Stimulated activated naive CD8-positive, alpha-beta T cell treated with anti-CD3 and anti-CD28 coated beads, Interleukin-15, amount 100 ng/mL, for 72 hours (primary cell): ENCODE data around the gene INPP5D.
"Not testable (repeated sequence)": the region's sequence is repeated elsewhere in the genome, so short reads cannot be mapped to it uniquely, and the experiment has no call there.

Experiments used
- ATAC-seq: fragments of 150-1000 bp; cut with Tn5 transposase; 2 replicates; pipeline ENCODE4 v1.10.0; 2021; ENCODE audit warnings: mild to moderate bottlenecking, moderate library complexity
- DNase-seq, 2 donors: peaks; one replicate each; pipeline ENCODE4 v3.0.0; 2021 to 2022
- H3K27ac Mint-ChIP-seq, 2 donors: one replicate each; pipeline ENCODE4 v1.8.0; 2022; ENCODE audit warnings: mild to moderate bottlenecking in 2 of 2, mixed read lengths in 2 of 2, moderate library complexity in 2 of 2
- H3K27me3 Mint-ChIP-seq: one replicate; pipeline ENCODE4 v1.8.0; 2022; ENCODE audit warnings: mixed read lengths
- H3K4me1 Mint-ChIP-seq: one replicate; pipeline ENCODE4 v1.8.0; 2022; ENCODE audit warnings: mild to moderate bottlenecking, mixed read lengths
- H3K4me3 Mint-ChIP-seq, 2 donors: one replicate each; pipeline ENCODE4 v1.8.0; 2022; ENCODE audit warnings: mild to moderate bottlenecking in 2 of 2, mixed read lengths in 2 of 2, moderate library complexity in 1 of 2
- H3K9me3 Mint-ChIP-seq, 2 donors: one replicate each; pipeline ENCODE4 v1.8.0; 2022; ENCODE audit warnings: mixed read lengths in 2 of 2

The INPP5D gene

DNA sequence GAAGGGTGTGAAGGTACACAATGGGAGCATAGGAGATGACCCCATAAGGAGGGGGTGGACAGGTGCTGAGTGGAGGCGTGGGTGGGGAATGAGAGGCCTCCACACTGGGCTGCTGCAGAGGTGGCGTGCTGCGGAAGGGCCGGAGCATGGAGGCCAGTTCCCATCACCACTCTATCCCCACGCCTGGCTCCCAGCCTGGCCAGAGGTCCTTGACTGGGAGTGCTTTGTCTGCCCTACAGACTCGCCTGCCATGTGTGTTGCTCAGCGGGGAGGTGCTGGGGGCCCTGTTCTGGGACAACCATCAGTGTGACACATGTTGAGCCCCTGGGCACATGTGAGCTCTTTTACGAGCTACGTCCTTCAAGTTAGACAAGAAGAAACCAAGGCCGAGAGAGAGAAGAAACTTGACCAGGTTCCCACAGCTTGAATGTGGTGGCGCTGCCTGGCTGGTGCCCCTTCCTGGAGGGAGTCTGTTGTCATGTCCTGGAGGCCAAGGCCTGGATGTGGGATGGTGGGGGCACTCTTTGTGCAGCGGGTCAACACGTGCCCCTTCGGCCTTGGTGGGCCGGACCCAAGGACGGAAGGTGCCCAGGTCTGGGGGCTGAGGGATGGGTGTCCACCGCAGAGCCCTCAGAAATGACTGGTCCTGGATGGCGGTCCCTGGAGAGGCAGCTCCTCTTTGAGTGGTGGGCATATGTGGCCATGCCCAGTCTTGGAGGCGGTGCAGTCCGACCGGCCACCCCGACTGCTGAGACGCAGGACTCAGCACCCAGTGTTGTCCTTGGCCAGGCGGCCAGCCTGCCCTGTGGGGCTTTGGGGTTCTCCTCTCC is 1.2 kb upstream of the INPP5D start:
- ATAC-seq (no peak), DNase-seq (peak in 1 of 2 donors; percentile 10)
- peak overlapping the region; percentile 85 to 86 for H3K27ac Mint-ChIP-seq
- peak overlapping the region; percentile 54 to 68 for H3K4me3 Mint-ChIP-seq
- peaks cover 45% of the 10 kb centered on the region for H3K4me1 Mint-ChIP-seq
- no peaks in the 10 kb centered on the region for H3K9me3 Mint-ChIP-seq
- peaks cover 6% of the 10 kb centered on the region for H3K27me3 Mint-ChIP-seq

DNA sequence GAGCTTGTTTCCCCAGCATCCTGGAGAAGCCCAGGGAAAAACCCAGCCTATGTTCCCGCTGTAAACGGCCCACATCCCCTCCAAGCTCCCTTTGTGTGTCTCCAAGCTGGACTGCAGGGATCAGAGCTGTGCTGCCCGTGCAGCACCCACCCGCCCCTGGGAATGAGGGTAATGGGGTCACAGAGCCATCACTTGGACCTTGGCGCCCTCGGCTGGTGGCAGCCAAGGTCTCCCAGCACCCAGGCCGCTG is 670 bp upstream of the INPP5D start:
- Mint-ChIP-seq H3K4me3 (peak overlapping the region; percentile 96), H3K27me3 (peaks cover 3% of the 10 kb centered on the region), H3K9me3 (no peaks in the 10 kb centered on the region), H3K27ac (peak overlapping the region; percentile 97 to 99), H3K4me1 (peaks cover 44% of the 10 kb centered on the region)
- DNase-seq (no peak), ATAC-seq (no peak)

DNA sequence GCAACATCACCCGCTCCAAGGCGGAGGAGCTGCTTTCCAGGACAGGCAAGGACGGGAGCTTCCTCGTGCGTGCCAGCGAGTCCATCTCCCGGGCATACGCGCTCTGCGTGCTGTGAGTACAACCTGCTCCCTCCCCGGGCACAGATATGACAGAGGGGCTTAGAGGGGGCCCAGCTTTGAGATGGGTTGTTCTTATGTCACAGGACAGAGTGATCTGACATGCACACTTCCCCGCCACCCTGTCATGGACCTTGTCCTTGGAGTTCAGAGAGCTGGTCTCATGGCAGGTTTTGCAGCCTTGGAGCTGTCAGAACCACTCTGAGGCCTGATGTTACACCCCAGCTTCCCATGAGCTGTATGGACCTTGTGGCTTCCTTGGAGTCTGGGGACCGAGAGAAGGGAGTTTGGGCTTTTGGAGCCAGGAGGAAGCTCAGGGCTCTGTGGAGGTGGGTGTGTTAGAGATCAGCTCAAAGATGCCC is 398 bp downstream of the INPP5D start:
- peaks cover 49% of the 10 kb centered on the region for H3K4me1 Mint-ChIP-seq
- peak overlapping the region; percentile 96 for H3K4me3 Mint-ChIP-seq
- peak overlapping the region; percentile 97 to 99 for H3K27ac Mint-ChIP-seq
- DNase-seq = no peak
- ATAC-seq = peak; percentile 29
- H3K9me3 Mint-ChIP-seq = no peaks in the 10 kb centered on the region
- no peaks in the 10 kb centered on the region for H3K27me3 Mint-ChIP-seq

DNA sequence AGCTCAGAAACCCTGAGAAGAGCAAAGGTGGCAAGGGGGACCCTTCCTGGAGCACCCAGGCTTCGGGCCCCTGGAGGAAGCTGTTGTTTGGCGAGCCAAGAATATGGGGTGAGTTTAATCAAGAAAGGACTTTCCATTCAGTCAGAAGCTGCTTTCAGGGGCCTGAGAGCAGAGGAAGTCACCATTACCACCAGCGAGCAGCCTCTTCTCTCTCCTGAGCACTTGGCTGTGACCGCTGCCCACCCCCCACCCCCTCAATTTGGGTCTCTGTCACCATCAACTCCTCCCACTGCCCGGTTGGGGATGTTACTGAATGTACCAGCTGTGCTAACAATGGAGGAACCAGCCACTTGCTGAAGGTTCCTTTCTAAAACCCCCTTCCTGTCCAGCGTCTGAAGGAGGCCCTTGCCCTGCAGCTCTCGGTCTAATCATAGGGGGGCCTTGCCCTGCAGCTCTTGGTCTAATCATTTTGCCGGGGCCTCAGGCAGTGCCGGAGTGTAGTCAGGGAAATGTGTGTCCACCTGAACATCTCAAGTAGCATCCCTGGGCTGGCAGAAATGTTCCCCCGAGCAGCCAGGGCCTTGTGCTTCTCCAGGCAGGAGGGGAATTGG is 943 bp downstream of the INPP5D start:
- Mint-ChIP-seq H3K4me3 (peak overlapping the region; percentile 96), H3K27ac (peak overlapping the region; percentile 97 to 99), H3K9me3 (no peaks in the 10 kb centered on the region), H3K27me3 (no peaks in the 10 kb centered on the region), H3K4me1 (peaks cover 53% of the 10 kb centered on the region)
- ATAC-seq (peak; percentile 60), DNase-seq (peak; percentile 69 to 74)

DNA sequence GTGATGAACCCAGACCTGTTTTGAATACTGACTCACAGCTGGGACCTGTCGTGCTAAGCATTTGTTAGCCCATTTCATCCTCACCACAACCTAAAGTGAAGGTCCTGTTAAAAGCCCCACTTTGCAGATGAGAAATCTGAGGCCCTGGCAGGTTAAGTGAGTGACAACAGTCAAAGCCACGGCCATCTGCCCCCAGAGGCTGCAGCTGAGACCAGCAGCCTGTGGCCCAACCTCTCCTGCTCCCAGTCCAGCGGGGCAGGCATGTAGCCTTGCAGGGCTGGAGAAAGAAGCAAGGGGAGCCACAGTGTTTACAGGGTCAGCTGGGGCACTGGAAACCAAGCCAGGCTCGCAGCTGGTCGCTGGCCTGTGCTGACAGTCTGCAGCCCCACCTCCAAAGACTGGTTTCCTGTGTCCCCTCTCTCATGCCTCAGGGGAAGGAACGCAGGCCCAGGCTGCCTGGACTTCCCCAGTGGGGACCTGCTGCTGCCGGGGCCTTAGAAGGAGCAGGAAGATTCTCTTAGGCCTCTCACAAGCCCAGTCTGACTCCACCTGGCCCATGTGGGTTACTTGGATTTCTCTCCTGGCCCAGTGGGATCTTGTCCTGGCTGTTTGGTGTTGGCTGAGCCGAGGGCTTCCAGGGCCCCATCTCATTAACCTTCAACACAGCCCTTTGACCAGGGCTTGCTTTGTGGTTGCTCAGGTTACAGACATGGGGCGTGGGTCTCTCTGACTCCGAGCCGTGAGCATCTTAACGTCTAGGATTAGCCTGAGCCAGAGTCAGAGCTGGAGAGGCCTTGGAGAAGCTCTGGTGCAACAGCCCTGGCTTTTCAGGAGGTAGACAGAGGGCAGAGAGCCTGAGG is 1.7 kb downstream of the INPP5D start:
- H3K4me3 Mint-ChIP-seq = peak overlapping the region; percentile 96
- H3K27ac Mint-ChIP-seq = peak overlapping the region; percentile 97 to 99
- peak in 1 of 2 donors; percentile 80 for DNase-seq
- H3K27me3 Mint-ChIP-seq = no peaks in the 10 kb centered on the region
- peaks cover 60% of the 10 kb centered on the region for H3K4me1 Mint-ChIP-seq
- ATAC-seq = peak; percentile 75
- H3K9me3 Mint-ChIP-seq = no peaks in the 10 kb centered on the region

DNA sequence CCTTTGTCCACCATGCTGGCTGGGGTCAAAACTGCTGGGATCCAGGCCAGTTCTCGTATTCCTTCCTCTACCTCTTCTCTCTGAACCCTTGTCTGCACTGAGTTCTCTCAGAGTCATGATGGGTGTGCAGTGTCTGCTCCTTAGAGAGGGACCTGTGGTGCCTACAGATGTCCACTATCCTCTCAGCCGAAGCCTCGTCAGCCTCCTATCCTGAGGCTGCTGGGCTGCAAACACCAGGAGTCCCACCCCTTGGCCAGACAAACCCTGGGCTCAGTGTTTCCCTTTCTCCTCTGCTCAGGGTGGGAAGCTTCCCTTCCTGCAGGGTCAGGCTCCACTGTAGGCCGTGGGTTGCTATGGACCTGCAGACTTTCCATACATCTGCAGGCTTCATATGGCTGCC is 2.3 kb downstream of the INPP5D start:
- ATAC-seq (no peak), DNase-seq (peak in 1 of 2 donors; percentile 12)
- peak overlapping the region; percentile 96 for H3K4me3 Mint-ChIP-seq
- peak overlapping the region in 1 of 2 donors; percentile 97 for H3K27ac Mint-ChIP-seq
- no peaks in the 10 kb centered on the region for H3K9me3 Mint-ChIP-seq
- peaks cover 66% of the 10 kb centered on the region for H3K4me1 Mint-ChIP-seq
- no peaks in the 10 kb centered on the region for H3K27me3 Mint-ChIP-seq

DNA sequence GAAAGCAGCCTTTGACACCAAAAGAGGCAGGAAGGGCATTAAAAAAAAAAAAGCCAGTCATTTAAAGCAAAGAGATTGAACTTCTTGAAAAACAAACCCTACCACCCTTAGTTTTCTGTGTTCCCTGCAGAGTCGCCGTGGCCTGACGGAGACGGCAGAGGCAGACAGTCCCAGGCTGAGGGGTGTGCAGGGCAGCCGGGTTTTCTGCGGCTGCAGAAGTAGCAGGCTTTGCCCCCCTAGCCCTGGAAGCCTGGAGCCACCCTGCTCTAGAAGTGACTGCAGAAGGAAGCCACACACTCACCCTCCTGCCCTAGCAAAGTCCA is 2.8 kb downstream of the INPP5D start:
- peaks cover 68% of the 10 kb centered on the region for H3K4me1 Mint-ChIP-seq
- no peak for ATAC-seq
- no peak for DNase-seq
- peak overlapping the region in 1 of 2 donors; percentile 65 for H3K27ac Mint-ChIP-seq
- H3K4me3 Mint-ChIP-seq = peak overlapping the region; percentile 96
- no peaks in the 10 kb centered on the region for H3K9me3 Mint-ChIP-seq
- H3K27me3 Mint-ChIP-seq = no peaks in the 10 kb centered on the region

DNA sequence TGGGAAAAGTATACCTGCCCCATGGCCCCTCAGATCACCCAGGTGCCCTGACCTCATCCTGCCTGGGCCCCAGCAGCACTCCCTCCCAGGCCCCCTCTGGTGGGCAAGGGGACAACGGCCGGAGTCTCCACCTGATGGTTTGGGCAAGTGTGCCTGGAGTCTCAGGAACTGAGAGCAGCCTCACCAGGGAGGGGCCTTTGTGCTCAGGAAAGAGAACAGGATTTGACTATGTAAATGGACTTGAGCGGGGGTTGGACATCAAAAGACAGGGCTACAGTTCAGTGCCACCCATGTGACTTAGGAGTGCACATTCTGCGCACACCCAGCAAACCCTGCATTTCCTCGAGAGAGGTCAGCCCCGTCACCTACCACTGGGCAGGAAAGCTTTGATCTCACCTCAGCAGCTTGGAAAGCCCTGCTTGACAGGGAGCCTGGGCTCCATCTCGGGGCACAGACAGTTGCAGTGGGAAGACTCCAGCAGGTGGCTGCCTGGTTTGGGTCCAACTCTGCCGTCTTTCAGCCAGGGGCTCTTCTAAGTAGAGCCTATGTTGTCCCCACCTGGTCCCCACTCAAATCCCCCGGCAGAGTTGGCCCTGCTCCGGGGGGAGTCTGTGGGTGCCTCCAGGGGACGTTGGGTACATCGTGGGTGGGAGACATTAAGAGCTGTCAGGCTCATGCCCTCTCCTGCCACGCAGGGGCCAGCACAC is 3.3 kb downstream of the INPP5D start:
- peak in 1 of 2 donors; percentile 38 for DNase-seq
- Mint-ChIP-seq H3K27ac (peak overlapping the region in 1 of 2 donors; percentile 15), H3K27me3 (no peaks in the 10 kb centered on the region)

DNA sequence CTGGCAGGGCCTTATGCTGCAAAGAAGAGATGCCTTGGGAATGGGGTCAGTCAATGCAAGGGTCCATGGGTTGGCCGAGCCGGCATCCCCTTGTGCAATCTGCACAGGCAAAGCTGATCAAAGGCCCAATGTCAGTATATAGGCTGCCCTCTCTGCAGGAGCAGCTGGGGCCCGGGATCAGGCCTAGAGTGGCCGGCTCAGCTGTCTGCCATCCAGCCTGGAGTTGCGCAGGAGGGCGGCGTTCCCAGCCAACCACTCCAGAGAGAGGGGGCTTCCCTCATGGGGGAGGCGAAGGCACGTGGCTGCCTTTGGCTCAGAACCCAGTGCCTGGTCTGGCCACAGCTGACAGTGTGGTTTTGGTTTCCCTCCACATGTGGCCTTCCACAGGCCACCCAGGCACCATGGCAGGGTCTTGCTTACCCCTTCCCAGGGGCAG is 3.9 kb downstream of the INPP5D start:
- ATAC-seq (no peak), DNase-seq (no peak)
- no peaks in the 10 kb centered on the region for H3K9me3 Mint-ChIP-seq
- no peak overlapping the region for H3K27ac Mint-ChIP-seq
- peaks cover 70% of the 10 kb centered on the region for H3K4me1 Mint-ChIP-seq
- H3K4me3 Mint-ChIP-seq = peak overlapping the region; percentile 96
- H3K27me3 Mint-ChIP-seq = no peaks in the 10 kb centered on the region

More for the DNA sequence above, 3.3 kb downstream of the INPP5D start:
- Mint-ChIP-seq H3K4me3 (peak overlapping the region; percentile 96), H3K9me3 (no peaks in the 10 kb centered on the region), H3K4me1 (peaks cover 70% of the 10 kb centered on the region)
- ATAC-seq = no peak

DNA sequence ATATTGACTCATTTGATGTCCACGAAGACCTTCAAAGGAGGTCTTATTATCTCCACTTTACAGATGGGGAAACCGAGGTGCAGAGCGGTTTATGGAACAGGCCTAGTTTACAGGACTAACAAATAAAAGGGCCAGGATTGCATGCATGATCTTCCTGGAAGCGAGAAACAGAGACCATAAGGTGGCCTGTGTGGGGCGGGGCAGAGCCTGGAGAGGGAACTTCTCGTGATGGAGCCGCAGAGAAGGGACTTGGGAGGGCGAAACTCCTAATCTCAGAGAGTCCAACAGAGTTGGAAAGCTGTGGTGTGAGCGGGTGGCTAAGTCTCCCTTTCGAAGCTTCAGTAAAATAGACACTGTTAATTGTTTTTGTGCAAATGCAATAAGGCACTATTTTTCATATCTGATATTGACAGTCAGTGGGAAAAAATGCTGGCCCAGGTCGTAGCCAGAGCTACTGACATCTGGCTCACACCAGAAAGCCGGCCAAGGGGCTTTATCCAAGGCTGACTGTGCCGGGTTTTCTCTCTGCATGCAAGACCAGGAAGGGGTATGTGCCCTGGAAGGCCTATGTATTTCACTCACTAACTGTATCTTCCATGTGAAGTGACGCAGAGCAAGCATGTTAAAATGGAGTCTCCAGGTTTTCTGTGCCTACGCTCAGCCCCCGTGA is 4.5 kb downstream of the INPP5D start:
- peak overlapping the region in 1 of 2 donors; percentile 8 for H3K4me3 Mint-ChIP-seq
- no peaks in the 10 kb centered on the region for H3K27me3 Mint-ChIP-seq
- H3K9me3 Mint-ChIP-seq = no peaks in the 10 kb centered on the region
- no peak overlapping the region for H3K27ac Mint-ChIP-seq
- DNase-seq (no peak), ATAC-seq (no peak)
- H3K4me1 Mint-ChIP-seq = peaks cover 68% of the 10 kb centered on the region

DNA sequence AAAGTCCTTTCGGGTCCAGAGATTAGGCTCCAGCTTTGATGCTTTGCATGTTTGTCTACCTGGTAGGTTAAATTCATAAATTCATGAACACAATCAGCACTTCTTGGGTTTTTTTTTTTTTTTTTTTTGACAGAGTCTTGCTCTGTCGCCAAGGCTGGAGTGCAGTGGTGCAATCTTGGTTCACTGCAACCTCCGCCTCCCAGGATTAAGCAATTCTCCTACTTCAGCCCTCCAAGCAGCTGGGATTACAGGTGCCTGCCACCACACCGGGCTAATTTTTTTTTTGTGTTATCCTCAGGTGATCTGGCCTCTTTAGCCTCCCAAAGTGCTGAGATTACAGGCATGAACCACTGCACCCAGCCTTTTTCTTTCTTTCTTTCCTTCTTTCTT is 5.1 kb downstream of the INPP5D start:
- not testable (repeated sequence) for H3K9me3 Mint-ChIP-seq, H3K27ac Mint-ChIP-seq, ATAC-seq, DNase-seq, H3K4me3 Mint-ChIP-seq, H3K27me3 Mint-ChIP-seq
- H3K4me1 Mint-ChIP-seq = peaks cover 68% of the 10 kb centered on the region

DNA sequence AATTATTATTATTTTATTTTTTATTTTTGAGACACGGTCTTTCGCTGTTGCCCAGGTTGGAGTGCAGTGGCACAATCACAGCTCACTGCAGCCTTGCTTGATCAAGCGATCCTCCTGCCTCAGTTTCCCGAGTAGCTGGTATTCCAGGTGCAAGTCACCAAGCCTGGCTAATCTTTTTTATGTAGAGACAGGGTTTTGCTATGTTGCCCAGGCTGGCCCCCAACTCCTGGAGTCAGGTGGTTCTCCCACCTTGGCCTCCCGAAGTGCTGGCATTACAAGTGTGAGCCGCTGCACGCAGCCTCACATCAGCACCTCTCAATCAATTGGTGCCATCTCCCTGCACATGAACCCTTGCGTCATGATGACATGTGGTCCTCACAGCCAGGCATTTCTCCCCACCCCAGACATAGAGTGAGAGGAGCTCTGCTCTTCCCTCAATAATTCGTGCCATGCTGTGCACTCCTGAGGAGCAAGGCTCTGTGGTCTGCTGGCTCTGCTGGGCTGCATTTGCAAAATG is 5.9 kb downstream of the INPP5D start:
- no peak overlapping the region for H3K4me3 Mint-ChIP-seq
- ATAC-seq (no peak), DNase-seq (no peak)
- peaks cover 74% of the 10 kb centered on the region for H3K4me1 Mint-ChIP-seq
- no peak overlapping the region for H3K27ac Mint-ChIP-seq
- H3K9me3 Mint-ChIP-seq = no peaks in the 10 kb centered on the region
- no peaks in the 10 kb centered on the region for H3K27me3 Mint-ChIP-seq

DNA sequence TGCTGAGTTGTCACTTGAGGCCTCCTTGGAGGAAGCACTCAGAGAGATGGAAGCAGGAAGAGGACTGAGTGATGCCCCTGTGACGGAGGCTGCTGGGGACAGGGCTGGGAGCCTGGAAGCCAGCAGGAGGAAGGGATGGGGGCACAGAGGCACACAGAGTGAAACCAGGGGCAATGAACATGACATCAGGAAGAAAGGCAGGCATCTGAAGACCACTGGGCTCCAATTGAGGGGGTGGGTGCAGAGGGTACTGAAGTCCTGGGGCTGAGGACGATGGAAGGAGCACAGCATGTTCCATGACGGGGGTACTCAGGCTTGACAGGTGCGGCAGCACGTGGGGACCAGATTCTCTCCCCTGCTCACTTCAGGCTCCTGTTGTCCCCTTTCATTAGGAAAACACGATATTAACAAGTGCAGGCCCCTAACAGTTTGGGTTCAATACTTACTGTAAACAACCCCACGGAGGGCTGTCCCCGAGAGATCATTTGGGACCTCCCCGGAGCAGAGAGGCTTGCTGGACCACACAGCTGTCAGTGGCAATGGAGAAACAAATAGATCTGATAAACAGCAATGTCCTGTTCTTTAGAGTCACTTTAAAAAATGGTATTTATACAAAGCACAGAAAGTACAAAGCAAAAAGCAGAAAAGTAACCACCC is 8.7 kb downstream of the INPP5D start:
- Mint-ChIP-seq H3K27ac (no peak overlapping the region), H3K4me1 (peaks cover 54% of the 10 kb centered on the region), H3K27me3 (no peaks in the 10 kb centered on the region), H3K4me3 (peak overlapping the region in 1 of 2 donors; percentile 0), H3K9me3 (peaks cover 0 to 5% of the 10 kb centered on the region in 2 donors)
- DNase-seq (no peak), ATAC-seq (no peak)

DNA sequence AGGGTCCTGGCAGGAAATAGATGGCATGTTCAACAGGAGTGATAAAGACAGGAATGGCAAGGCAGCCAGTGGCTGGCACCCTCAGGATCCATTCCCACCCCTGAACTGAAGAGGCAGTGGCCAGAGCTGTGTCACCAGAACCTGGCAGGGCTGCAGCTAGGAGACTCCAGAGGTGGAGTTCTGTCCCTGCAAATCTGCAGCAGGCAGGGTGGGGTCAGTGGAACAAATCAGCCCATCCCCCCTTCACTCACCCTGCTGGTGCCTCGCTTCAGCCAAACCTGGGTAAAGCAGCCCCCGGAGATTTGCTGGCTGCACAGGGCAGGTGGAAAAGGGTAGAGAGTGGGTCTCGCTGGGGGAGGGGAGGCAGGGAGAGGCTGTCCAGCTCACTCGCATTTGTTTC is 12.7 kb downstream of the INPP5D start:
- H3K4me1 Mint-ChIP-seq = peaks cover 28% of the 10 kb centered on the region
- ATAC-seq = no peak
- no peak overlapping the region for H3K27ac Mint-ChIP-seq
- H3K27me3 Mint-ChIP-seq = no peaks in the 10 kb centered on the region
- no peak overlapping the region for H3K4me3 Mint-ChIP-seq
- DNase-seq = no peak
- H3K9me3 Mint-ChIP-seq = peaks cover 0 to 5% of the 10 kb centered on the region in 2 donors
